Measurements from ENCODE around the gene RIMS4.

Gene RIMS4

GRCh38 chr20:44788706-44789456, 21.5 kb downstream of the RIMS4 start:
- no peaks in the 10 kb centered on the region for H3K9me3 ChIP-seq (ENCODE audit: insufficient read depth, low read length, severe bottlenecking)
- H3K27me3 ChIP-seq (ENCODE audit: insufficient read depth, low read length, poor library complexity), result peaks cover 5% of the 10 kb centered on the region
- no peak for TF ChIP-seq EZH2 (IDR thresholded peaks at IDR 0.05; ENCODE audit: borderline replicate concordance, low read depth, low read length, severe bottlenecking)
- TF ChIP-seq CTCF (IDR thresholded peaks at IDR 0.05; ENCODE audit: borderline replicate concordance, extremely low read depth, low read length, poor library complexity, severe bottlenecking), result no peak
- H3K9ac ChIP-seq (ENCODE audit: low read depth, low read length), result no peak overlapping the region
- no peaks in the 10 kb centered on the region for H3K4me1 ChIP-seq (ENCODE audit: insufficient read depth, low read length)
- no peak overlapping the region for H3K4me2 ChIP-seq (ENCODE audit: insufficient read depth, low read length)
- H3K36me3 ChIP-seq (ENCODE audit: insufficient read depth, low read length), result no peaks in the 10 kb centered on the region
- H2AFZ ChIP-seq (ENCODE audit: low read depth, low read length), result no peak overlapping the region
- no peaks in the 10 kb centered on the region for H3K79me2 ChIP-seq (ENCODE audit: insufficient read depth, low read length)
- no peak overlapping the region for H3K27ac ChIP-seq (ENCODE audit: low read length)
- DNase-seq, result no peak
- no peak overlapping the region for H3K4me3 ChIP-seq (ENCODE audit: low read depth in 1 of 2, low read length in 2 of 2)
- ATAC-seq (ENCODE audit: insufficient read depth, low read depth), result no peak
- H4K20me1 ChIP-seq (ENCODE audit: insufficient read depth, low read length), result peaks cover 18% of the 10 kb centered on the region; the same call in 1 of the 2 replicates

GRCh38 chr20:44787299-44787698, 23.0 kb downstream of the RIMS4 start:
- Histone ChIP-seq H3K27ac (ENCODE audit: low read length) (no peak overlapping the region), H3K9me3 (ENCODE audit: insufficient read depth, low read length, severe bottlenecking) (no peaks in the 10 kb centered on the region), H3K27me3 (ENCODE audit: insufficient read depth, low read length, poor library complexity) (peaks cover 5% of the 10 kb centered on the region), H3K9ac (ENCODE audit: low read depth, low read length) (no peak overlapping the region), H4K20me1 (ENCODE audit: insufficient read depth, low read length) (peaks cover 18% of the 10 kb centered on the region; the same call in 1 of the 2 replicates), H3K4me3 (ENCODE audit: low read depth in 1 of 2, low read length in 2 of 2) (no peak overlapping the region), H3K4me1 (ENCODE audit: insufficient read depth, low read length) (no peaks in the 10 kb centered on the region), H3K79me2 (ENCODE audit: insufficient read depth, low read length) (no peaks in the 10 kb centered on the region), H3K36me3 (ENCODE audit: insufficient read depth, low read length) (no peaks in the 10 kb centered on the region), H2AFZ (ENCODE audit: low read depth, low read length) (no peak overlapping the region), H3K4me2 (ENCODE audit: insufficient read depth, low read length) (no peak overlapping the region)
- DNase-seq, result no peak
- no peak for ATAC-seq (ENCODE audit: insufficient read depth, low read depth)
- no peak for TF ChIP-seq EZH2 (IDR thresholded peaks at IDR 0.05; ENCODE audit: borderline replicate concordance, low read depth, low read length, severe bottlenecking)
- TF ChIP-seq CTCF (IDR thresholded peaks at IDR 0.05; ENCODE audit: borderline replicate concordance, extremely low read depth, low read length, poor library complexity, severe bottlenecking), result no peak

- Histone ChIP-seq H3K27ac (ENCODE audit: low read length) (no peak overlapping the region), H3K9ac (ENCODE audit: low read depth, low read length) (no peak overlapping the region), H3K9me3 (ENCODE audit: insufficient read depth, low read length, severe bottlenecking) (no peaks in the 10 kb centered on the region), H3K4me3 (ENCODE audit: low read depth in 1 of 2, low read length in 2 of 2) (no peak overlapping the region), H2AFZ (ENCODE audit: low read depth, low read length) (no peak overlapping the region), H3K4me2 (ENCODE audit: insufficient read depth, low read length) (no peak overlapping the region), H3K36me3 (ENCODE audit: insufficient read depth, low read length) (no peaks in the 10 kb centered on the region), H3K27me3 (ENCODE audit: insufficient read depth, low read length, poor library complexity) (no peaks in the 10 kb centered on the region), H3K4me1 (ENCODE audit: insufficient read depth, low read length) (no peaks in the 10 kb centered on the region), H4K20me1 (ENCODE audit: insufficient read depth, low read length) (peaks cover 18% of the 10 kb centered on the region; the same call in 1 of the 2 replicates), H3K79me2 (ENCODE audit: insufficient read depth, low read length) (no peaks in the 10 kb centered on the region)
- ATAC-seq (ENCODE audit: insufficient read depth, low read depth), result no peak
- TF ChIP-seq EZH2 (IDR thresholded peaks at IDR 0.05; ENCODE audit: borderline replicate concordance, low read depth, low read length, severe bottlenecking), result no peak
- no peak for TF ChIP-seq CTCF (IDR thresholded peaks at IDR 0.05; ENCODE audit: borderline replicate concordance, extremely low read depth, low read length, poor library complexity, severe bottlenecking)
- DNase-seq, result no peak
These were observed 24.6 kb downstream of the RIMS4 start for GRCh38 chr20:44785768-44786167.

All from DND-41 (cell line).